Measurements from ENCODE around the gene PCSK7.

The PCSK7 gene

GRCh38 chr11:117199053-117199915 is 32.6 kb downstream of the PCSK7 start, which contains the start of gene TAGLN:
TSS of gene TAGLN (plus strand) at chr11:117199370. CDS start at chr11:117203014, 3,644 bp downstream.
- no peak for DNase-seq (ENCODE audit: low read depth in 2 of 2)

- no peak for DNase-seq (ENCODE audit: low read depth in 2 of 2)
Measured at GRCh38 chr11:117198613-117199012, 33.3 kb downstream of the PCSK7 start.

- DNase-seq (ENCODE audit: low read depth in 2 of 2): no peak
Measured at GRCh38 chr11:117197516-117198456, 34.1 kb downstream of the PCSK7 start.

- no peak for DNase-seq (ENCODE audit: low read depth in 2 of 2)
Measured at GRCh38 chr11:117197006-117197405, 34.9 kb downstream of the PCSK7 start.

- DNase-seq (ENCODE audit: low read depth in 2 of 2): no peak
Measured at GRCh38 chr11:117195761-117196160, 36.1 kb downstream of the PCSK7 start.

GRCh38 chr11:117195258-117195657 is 36.6 kb downstream of the PCSK7 start:
- no peak for DNase-seq (ENCODE audit: low read depth in 2 of 2)

GRCh38 chr11:117194267-117194666 is 37.6 kb downstream of the PCSK7 start:
- no peak for DNase-seq (ENCODE audit: low read depth in 2 of 2)

- DNase-seq (ENCODE audit: low read depth in 2 of 2): no peak
Measured at GRCh38 chr11:117193130-117194020, 38.5 kb downstream of the PCSK7 start.

GRCh38 chr11:117192401-117192875 is 39.4 kb downstream of the PCSK7 start:
- DNase-seq (ENCODE audit: low read depth in 2 of 2): no peak

- no peak for DNase-seq (ENCODE audit: low read depth in 2 of 2)
Measured at GRCh38 chr11:117191680-117192400, 40.0 kb downstream of the PCSK7 start.

- DNase-seq (ENCODE audit: low read depth in 2 of 2): no peak
Measured at GRCh38 chr11:117189941-117190544, 41.8 kb downstream of the PCSK7 start.

- no peak for DNase-seq (ENCODE audit: low read depth in 2 of 2)
Measured at GRCh38 chr11:117189191-117189940, 42.5 kb downstream of the PCSK7 start.

GRCh38 chr11:117188620-117189081 is 43.2 kb downstream of the PCSK7 start:
- DNase-seq (ENCODE audit: low read depth in 2 of 2): no peak

- no peak for DNase-seq (ENCODE audit: low read depth in 2 of 2)
Measured at GRCh38 chr11:117187799-117188481, 43.9 kb downstream of the PCSK7 start.

- no peak for DNase-seq (ENCODE audit: low read depth in 2 of 2)
Measured at GRCh38 chr11:117187428-117187798, 44.5 kb downstream of the PCSK7 start.

- DNase-seq (ENCODE audit: low read depth in 2 of 2): no peak
Measured at GRCh38 chr11:117187007-117187406, 44.9 kb downstream of the PCSK7 start.

GRCh38 chr11:117186431-117186761 is 45.5 kb downstream of the PCSK7 start:
- DNase-seq (ENCODE audit: low read depth in 2 of 2): no peak

- no peak for DNase-seq (ENCODE audit: low read depth in 2 of 2)
Measured at GRCh38 chr11:117185736-117186430, 46.0 kb downstream of the PCSK7 start.

All from activated CD8-positive, alpha-beta memory T cell treated with anti-CD3 and anti-CD28 coated beads for 4 hours (primary cell).